ENCODE results near the gene FBLN1.
"Not testable (repeated sequence)": the region's sequence is repeated elsewhere in the genome, so short reads cannot be mapped to it uniquely, and the experiment has no call there.

Gene FBLN1, protein sequence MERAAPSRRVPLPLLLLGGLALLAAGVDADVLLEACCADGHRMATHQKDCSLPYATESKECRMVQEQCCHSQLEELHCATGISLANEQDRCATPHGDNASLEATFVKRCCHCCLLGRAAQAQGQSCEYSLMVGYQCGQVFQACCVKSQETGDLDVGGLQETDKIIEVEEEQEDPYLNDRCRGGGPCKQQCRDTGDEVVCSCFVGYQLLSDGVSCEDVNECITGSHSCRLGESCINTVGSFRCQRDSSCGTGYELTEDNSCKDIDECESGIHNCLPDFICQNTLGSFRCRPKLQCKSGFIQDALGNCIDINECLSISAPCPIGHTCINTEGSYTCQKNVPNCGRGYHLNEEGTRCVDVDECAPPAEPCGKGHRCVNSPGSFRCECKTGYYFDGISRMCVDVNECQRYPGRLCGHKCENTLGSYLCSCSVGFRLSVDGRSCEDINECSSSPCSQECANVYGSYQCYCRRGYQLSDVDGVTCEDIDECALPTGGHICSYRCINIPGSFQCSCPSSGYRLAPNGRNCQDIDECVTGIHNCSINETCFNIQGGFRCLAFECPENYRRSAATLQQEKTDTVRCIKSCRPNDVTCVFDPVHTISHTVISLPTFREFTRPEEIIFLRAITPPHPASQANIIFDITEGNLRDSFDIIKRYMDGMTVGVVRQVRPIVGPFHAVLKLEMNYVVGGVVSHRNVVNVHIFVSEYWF

DNA sequence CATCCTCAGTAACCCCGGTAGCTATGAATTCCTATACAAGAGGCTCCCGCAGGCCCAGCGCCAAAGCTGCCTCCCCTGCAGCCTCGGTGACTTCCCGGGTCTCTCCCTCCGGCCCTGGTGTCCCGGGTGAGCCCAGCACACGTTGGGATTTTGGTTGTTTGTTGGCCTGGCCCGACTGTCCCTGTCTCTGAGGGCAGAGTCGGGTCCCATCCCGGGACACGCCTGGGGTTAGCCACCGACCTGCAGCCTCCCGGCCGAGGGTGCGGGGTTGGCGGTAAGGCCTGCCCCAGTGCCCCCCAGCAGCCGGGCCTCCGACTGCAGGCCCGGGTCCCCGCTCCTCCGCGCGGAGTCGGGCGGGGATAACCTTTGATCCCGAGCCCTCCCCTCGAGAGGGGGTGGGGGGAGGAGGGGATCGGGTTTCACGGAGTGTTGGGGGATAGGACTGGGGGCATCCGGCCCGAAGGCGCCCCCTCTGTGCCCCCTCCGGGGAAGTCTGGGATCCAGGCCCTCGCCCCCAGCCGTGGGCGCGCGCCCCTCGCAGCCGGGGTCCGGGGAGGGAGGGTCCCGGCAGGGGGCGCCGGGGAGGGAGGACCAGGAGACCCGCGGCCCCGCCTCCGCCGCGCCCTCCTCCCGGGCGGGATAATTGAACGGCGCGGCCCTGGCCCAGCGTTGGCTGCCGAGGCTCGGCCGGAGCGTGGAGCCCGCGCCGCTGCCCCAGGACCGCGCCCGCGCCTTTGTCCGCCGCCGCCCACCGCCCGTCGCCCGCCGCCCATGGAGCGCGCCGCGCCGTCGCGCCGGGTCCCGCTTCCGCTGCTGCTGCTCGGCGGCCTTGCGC lies at the start of gene FBLN1:
Gene FBLN1 (plus strand): TSS at position 669 of the 835 bp plus-strand sequence. CDS start 103 bp downstream, at position 772.
- no peak within 1 kb of the TSS for H3K27ac Mint-ChIP-seq
- H3K36me3 Mint-ChIP-seq (ENCODE audit: low read depth): no peaks in the 10 kb centered on the region
- H3K4me1 Mint-ChIP-seq (ENCODE audit: low read depth): peaks cover 7% of the 10 kb centered on the region
- H3K9me3 Mint-ChIP-seq: no peaks in the 10 kb centered on the region
- peaks cover 63% of the 10 kb centered on the region for H3K27me3 Mint-ChIP-seq
- H3K4me3 Mint-ChIP-seq: no peak within 1 kb of the TSS
- no peak for DNase-seq

DNA sequence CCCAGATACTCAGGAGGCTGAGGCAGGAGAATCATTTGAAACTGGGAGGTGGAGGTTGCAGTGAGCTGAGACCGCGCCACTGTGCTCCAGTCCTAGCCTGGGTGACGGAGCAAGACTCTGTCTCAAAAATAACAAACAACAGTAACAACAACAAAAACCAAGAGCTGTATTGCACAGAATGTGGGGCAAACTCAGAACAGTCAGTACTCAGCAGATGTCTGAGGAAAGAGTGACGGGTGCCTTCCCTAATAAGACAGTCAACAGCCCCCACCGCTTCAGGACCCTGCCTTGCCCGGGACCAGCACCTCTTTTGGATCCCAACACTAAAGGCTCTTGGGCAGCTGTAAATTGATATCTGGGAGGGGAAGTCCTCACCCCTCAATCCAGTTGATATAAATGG lies 48.9 kb upstream of the FBLN1 start:
- Mint-ChIP-seq H3K4me1 (ENCODE audit: low read depth) (no peaks in the 10 kb centered on the region), H3K4me3 (no peak overlapping the region), H3K27ac (no peak overlapping the region), H3K36me3 (ENCODE audit: low read depth) (no peaks in the 10 kb centered on the region), H3K9me3 (no peaks in the 10 kb centered on the region), H3K27me3 (peaks cover 15% of the 10 kb centered on the region)
- no peak for DNase-seq

DNA sequence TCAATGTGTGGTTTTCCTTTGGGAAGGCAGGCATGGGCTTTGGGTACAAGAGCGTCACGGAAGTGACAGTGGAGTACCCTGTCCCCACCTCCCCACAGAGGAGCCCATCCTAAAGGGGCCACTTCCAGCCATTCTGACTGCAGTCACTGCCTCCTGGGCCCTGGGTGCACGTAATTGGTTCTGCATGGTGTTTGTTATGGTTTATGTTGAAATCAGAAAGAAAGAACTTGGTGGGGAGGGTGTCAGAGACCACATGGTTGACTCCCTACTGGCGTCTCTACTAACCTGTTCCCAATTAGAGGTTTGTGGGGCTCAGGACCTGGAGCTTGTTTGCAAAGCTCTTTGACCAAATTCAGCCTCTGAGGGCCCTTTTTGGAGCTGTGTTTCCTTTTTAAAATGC lies 48.4 kb upstream of the FBLN1 start:
- Mint-ChIP-seq H3K27me3 (peaks cover 15% of the 10 kb centered on the region), H3K4me1 (ENCODE audit: low read depth) (no peaks in the 10 kb centered on the region), H3K27ac (no peak overlapping the region), H3K4me3 (no peak overlapping the region), H3K9me3 (no peaks in the 10 kb centered on the region), H3K36me3 (ENCODE audit: low read depth) (no peaks in the 10 kb centered on the region)
- DNase-seq: no peak

DNA sequence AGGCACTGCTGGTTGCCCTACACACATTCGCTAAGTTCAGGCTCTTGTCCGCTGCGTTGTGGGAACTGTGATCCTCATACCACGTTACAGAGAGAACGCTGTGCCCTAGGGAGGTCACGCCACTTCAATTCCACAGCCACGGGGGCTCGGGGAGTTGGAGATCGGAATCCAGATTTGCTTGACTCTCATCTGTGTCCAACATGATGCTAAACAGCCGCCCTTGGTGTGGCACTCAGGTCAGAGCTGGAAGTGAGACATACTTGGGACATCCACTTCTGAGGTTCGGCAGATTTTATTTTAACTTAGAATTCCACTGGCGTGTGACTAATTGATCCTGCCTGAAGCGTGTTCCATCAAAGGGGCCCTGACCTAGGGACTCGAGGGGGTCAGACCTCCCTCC lies 47.5 kb upstream of the FBLN1 start:
- no peak overlapping the region for H3K27ac Mint-ChIP-seq
- no peaks in the 10 kb centered on the region for H3K4me1 Mint-ChIP-seq (ENCODE audit: low read depth)
- H3K4me3 Mint-ChIP-seq: no peak overlapping the region
- peaks cover 15% of the 10 kb centered on the region for H3K27me3 Mint-ChIP-seq
- no peaks in the 10 kb centered on the region for H3K9me3 Mint-ChIP-seq
- no peaks in the 10 kb centered on the region for H3K36me3 Mint-ChIP-seq (ENCODE audit: low read depth)
- no peak for DNase-seq

DNA sequence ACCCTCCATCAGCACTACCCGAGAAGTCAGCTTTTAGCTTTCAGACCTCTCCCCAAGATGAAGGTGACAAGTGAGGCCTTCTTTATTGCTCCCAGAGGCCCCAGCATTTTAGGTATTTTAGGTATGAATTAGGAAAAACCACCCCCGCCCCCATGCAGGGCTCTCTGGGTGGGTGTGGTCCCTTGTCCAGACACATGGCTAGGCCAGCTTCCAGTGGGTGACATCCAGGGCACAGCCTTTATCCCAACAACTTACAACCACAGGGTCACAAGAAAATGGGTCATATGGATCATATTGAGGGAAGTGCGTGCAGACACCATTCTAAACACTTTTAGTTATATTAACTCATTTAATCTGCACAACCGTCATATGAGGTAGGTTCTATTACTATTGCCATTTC lies 47.1 kb upstream of the FBLN1 start:
- Mint-ChIP-seq H3K27me3 (peaks cover 15% of the 10 kb centered on the region), H3K36me3 (ENCODE audit: low read depth) (no peaks in the 10 kb centered on the region), H3K9me3 (no peaks in the 10 kb centered on the region), H3K4me3 (no peak overlapping the region), H3K27ac (no peak overlapping the region), H3K4me1 (ENCODE audit: low read depth) (no peaks in the 10 kb centered on the region)
- no peak for DNase-seq

DNA sequence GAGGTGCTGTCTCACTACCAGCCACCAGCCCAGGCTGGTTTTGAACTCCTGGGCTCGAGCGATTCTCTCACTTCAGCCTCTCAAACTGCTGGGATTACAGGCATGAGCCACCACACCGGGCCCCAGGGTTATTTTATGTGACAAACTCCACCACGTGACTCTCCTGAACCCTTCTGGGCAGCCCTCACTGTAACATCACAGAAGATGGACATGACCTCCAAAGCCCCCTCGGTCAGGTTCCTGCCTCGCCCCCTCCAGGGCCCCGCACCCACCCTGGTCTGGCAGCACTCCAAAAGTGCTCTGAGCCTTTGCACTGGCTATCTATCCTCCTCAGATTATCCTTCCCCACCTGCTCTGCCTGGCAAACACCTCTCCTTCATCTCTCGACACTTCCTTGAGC lies 45.9 kb upstream of the FBLN1 start:
- Mint-ChIP-seq H3K27me3 (peaks cover 13% of the 10 kb centered on the region), H3K36me3 (ENCODE audit: low read depth) (no peaks in the 10 kb centered on the region), H3K9me3 (no peaks in the 10 kb centered on the region), H3K4me3 (no peak overlapping the region), H3K27ac (no peak overlapping the region), H3K4me1 (ENCODE audit: low read depth) (no peaks in the 10 kb centered on the region)
- DNase-seq: no peak

DNA sequence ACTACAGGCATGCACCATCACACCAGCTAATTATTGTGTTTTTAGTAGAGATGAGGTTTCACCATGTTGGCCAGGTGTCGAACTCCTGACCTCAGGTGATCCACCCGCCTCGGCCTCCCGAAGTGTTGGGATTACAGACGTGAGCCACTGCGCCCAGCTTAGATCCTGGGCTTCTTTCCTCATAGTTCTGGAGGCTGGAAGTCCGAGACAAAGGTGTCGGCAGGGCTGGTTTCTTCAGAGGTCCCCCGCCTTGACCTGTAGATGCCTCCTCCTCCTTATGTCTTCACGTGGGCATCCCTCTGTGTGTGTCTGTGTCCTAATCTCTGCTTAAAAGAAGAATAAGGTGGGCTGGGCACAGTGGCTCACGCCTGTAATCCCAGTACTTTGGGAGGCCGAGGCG lies 44.2 kb upstream of the FBLN1 start:
- Mint-ChIP-seq H3K4me3 (no peak overlapping the region), H3K36me3 (ENCODE audit: low read depth) (no peaks in the 10 kb centered on the region), H3K9me3 (no peaks in the 10 kb centered on the region), H3K4me1 (ENCODE audit: low read depth) (no peaks in the 10 kb centered on the region), H3K27me3 (peaks cover 7% of the 10 kb centered on the region), H3K27ac (no peak overlapping the region)
- DNase-seq: no peak

DNA sequence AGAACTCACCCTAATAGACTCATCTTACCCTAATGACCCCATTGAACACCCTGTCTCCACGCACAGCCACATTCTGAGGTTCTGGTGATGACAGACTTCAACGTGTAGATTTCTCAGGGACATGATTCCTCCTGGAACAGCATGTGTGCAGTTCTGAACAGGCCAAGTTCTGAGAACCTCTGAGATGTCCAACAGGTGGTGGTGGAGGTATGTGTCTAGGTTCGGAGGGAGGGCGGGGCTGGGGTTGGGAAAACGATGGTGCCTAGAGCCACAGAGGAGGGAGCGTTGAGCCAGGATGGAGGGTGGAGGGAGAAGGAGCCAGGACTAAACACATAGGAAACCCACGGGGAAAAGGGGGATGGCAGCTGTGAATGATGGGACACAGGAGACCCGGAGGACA lies 43.4 kb upstream of the FBLN1 start:
- Mint-ChIP-seq H3K4me1 (ENCODE audit: low read depth) (no peaks in the 10 kb centered on the region), H3K27me3 (peaks cover 7% of the 10 kb centered on the region), H3K27ac (no peak overlapping the region), H3K36me3 (ENCODE audit: low read depth) (no peaks in the 10 kb centered on the region), H3K4me3 (no peak overlapping the region), H3K9me3 (no peaks in the 10 kb centered on the region)
- DNase-seq: no peak

DNA sequence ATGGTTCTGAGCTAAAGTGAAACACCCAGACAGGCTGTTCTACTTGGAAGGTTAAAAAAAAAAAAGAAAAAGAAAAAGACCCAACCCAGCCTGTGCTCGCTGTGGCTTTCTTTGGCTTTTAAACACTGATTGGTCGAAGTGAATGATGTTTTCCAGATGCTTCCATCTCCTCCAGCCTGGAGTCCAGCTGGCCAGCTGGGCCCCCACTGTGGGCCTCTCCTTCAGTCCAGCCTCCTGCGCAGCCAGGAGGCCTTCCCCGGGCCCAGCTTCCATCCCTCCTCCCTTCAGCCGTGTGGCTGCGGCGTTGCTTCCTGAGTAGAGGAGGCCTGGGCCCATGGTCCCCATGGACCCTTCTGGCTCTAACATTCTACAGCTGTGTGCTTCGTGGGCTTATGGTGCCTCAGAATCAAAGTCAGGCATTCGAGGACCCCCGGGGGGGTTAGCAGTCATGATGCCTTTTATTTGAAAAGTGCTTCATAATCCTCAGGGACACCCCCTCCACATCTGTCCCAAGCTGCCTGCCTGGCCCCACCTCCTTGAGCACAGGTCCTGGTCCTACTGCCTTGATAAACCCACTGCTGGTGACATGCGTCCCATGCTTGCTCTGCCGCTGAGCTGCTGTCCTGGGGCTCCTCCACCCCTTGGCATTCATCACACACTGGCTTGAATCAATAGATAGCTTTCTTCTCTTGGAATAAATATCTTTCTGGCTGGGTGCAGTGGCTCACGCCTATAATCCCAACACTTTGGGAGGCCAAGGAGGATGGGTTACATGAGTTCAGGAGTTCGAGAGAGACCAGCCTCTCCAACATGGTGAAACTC lies 42.2 kb upstream of the FBLN1 start:
- Mint-ChIP-seq H3K36me3 (ENCODE audit: low read depth) (no peaks in the 10 kb centered on the region), H3K9me3 (no peaks in the 10 kb centered on the region), H3K4me1 (ENCODE audit: low read depth) (no peaks in the 10 kb centered on the region), H3K4me3 (no peak overlapping the region), H3K27ac (no peak overlapping the region), H3K27me3 (peaks cover 14% of the 10 kb centered on the region)
- DNase-seq: no peak

DNA sequence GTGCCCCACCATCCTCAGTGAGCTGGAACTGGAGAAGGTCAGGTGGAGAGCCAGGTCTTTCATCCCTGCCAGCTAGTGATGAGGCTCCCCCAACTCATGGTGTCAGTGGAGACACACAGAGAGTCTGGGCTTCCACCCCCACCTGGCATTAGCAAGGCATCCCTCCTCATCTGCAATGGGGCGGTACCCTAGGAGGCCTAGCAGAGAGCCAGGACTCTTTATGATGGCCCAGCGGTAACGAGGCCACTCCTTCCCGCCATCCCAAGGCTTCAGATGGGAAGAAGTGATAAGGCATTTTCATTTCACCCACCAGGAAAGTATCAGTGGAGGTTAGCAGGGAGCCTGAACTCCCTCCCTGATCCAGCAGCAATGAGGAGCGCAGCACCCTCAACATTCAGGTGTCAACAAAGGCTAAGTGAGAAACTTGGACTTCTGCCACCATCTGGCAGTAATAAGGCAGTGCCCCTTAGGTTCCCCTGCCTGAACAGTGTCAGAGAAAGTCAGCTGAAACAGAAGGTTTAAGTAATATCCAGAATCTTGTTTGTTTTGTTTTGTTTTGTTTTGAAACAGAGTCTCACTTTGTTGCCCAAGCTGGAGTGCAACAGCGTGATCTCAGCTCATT lies 40.5 kb upstream of the FBLN1 start:
- Mint-ChIP-seq H3K4me3 (no peak overlapping the region), H3K4me1 (ENCODE audit: low read depth) (no peaks in the 10 kb centered on the region), H3K27ac (no peak overlapping the region), H3K36me3 (ENCODE audit: low read depth) (no peaks in the 10 kb centered on the region), H3K9me3 (peaks cover 4% of the 10 kb centered on the region), H3K27me3 (peaks cover 12% of the 10 kb centered on the region)
- no peak for DNase-seq

DNA sequence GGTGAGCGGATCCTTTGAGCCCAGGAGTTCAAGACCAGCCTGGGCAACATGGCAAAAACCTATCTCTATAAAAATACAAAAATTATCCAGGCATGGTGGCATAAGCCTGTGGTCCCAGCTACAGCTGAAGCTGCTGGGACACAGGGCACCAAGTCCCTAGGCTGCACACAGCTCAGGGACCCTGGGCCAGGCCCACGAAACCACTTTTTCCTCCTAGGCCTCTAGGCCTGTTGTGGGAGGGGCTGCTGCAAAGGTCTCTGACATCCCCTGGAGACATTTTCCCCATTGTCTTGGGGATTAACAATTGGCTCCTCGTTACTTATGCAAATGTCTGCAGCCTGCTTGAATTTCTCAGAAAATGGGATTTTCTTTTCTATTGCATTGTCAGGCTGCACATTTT lies 39.0 kb upstream of the FBLN1 start:
- not testable (repeated sequence) for H3K27ac Mint-ChIP-seq; H3K36me3 Mint-ChIP-seq (ENCODE audit: low read depth); DNase-seq; H3K4me1 Mint-ChIP-seq (ENCODE audit: low read depth); H3K4me3 Mint-ChIP-seq
- Mint-ChIP-seq H3K9me3 (peaks cover 12% of the 10 kb centered on the region), H3K27me3 (peaks cover 11% of the 10 kb centered on the region)

DNA sequence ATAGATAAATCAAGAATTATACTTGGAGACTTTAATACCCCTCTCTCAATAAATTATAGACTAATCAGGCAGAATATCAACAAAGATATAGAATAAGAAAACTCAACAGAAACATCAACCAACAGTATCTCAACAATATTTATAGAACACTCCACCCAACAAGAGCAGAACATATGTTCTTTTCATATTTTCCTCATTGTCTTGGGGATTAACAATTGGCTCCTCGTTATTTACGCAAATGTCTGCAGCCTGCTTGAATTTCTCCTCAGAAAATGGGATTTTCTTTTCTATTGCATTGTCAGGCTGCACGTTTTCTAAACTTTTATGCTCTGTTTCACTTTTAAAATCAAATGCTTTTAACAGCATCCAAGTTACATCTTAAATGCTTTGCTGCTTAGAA lies 37.0 kb upstream of the FBLN1 start:
- Mint-ChIP-seq H3K9me3 (peaks cover 12% of the 10 kb centered on the region), H3K36me3 (ENCODE audit: low read depth) (no peaks in the 10 kb centered on the region), H3K4me1 (ENCODE audit: low read depth) (no peaks in the 10 kb centered on the region), H3K27me3 (peaks cover 11% of the 10 kb centered on the region), H3K27ac (no peak overlapping the region), H3K4me3 (no peak overlapping the region)
- DNase-seq: no peak

DNA sequence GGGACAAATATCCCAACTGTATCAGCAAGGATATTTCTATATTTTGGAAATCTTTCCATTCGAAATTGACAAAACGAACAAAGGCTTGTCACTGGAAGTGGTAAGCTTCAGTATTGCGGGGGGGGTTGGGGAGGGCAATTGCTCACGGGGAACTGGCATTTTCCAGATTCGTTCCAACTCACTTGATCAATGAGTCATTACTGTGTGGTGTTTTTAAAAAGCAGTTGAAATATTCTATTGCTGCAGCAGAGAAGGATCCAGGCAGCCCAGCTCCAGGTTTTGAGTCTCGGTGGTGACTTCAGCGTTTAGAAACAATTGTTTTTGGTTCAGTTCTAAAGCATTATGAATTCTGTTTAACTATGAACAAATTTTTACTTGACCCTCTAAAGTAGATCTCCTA lies 33.8 kb upstream of the FBLN1 start:
- no peak for DNase-seq
- Mint-ChIP-seq H3K36me3 (ENCODE audit: low read depth) (no peaks in the 10 kb centered on the region), H3K4me3 (no peak overlapping the region), H3K4me1 (ENCODE audit: low read depth) (no peaks in the 10 kb centered on the region), H3K27me3 (peaks cover 11% of the 10 kb centered on the region), H3K9me3 (peaks cover 12% of the 10 kb centered on the region), H3K27ac (no peak overlapping the region)
